HS-5 (cell line): ENCODE data around the gene F2RL1.
A peak's percentile ranks its signal among the peaks of the same experiment; 100 is the strongest.
"Not testable (repeated sequence)": the region's sequence is repeated elsewhere in the genome, so short reads cannot be mapped to it uniquely, and the experiment has no call there.

Experiments
- DNase-seq: peaks from one replicate; pipeline ENCODE4 v3.0.0-alpha.2; 2012; ENCODE audit warnings: low read depth

F2RL1 gene

GRCh38 chr5:76818844-76819831, at the start of gene F2RL1:
Gene F2RL1 (plus strand): TSS chr5:76819030. CDS start chr5:76819183, 153 bp downstream.
- no peak for DNase-seq

DNA sequence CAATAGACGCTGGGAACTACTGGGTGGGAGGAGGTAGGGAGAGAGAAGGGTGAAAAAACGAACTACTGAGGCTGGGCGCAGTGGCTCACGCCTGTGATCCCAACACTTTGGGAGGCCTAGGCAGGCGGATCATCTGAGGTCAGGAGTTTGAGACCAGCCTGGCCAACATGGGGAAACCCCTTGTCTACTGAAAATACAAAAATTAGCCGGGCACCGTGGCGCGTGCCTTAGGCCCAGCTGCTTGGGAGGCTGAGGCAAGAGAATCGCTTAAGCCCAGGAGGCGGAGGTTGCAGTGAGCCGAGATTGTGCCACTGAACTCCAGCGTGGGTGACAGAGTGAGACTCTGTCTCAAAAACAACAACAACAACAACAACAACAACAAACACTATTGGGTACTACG, 47.8 kb upstream of the F2RL1 start:
- not testable (repeated sequence) for DNase-seq

DNA sequence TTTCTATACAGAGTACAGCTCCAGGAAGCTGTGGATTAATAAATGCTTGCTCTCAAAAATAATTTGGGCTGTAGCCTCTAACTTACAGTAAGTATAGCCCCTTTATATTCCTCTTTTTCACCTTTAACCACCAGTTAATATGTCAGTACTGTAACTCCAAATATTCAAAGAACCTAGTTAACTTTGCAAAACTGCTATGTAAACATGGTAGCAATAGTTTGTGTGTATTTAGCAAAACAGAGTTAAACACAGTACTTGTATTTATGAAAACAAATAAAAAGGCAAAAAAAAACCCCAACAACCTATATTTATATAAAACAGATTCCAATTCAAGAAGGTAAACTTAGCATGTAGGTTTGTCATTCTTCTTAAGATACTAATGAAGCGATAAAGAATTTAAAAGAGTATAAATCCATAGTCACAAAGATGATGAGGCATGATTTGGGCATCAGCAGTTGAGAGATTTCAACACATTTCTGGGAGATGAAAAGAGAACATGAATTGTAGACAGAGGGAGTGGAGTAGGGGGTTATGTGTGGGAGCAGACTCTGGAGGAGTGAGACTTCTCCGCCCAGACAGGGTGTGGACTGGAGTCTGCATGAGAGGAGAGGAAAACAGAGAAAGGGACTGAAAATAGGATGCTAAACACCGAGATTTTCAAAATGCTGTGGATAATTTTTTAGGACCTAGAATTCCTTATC, 47.0 kb upstream of the F2RL1 start:
- no peak for DNase-seq

DNA sequence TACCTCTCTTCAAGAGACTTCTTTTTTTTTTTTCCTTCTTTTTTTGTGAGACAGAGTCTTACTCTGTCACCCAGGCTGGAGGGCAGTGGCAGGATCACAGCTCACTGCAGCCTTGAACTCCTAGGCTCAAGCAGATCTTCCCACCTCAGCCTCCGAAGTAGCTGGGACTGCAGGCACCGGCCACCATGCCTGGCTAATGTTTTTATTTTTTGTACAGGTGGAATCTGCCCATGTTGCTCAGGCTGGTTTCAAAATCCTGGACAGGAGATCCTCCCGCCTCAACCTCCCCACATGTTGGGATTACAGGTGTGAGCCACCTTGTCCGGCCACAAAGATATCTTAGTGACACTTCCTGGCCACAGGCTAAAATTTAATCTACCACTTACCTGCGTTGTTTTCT, 42.9 kb upstream of the F2RL1 start:
- DNase-seq, result no peak

GRCh38 chr5:76776391-76776790, 42.4 kb upstream of the F2RL1 start:
- no peak for DNase-seq

- DNase-seq, result not testable (repeated sequence)
Observed at GRCh38 chr5:76780616-76781015, 38.2 kb upstream of the F2RL1 start.

GRCh38 chr5:76781775-76782174, 37.1 kb upstream of the F2RL1 start:
- DNase-seq, result no peak

DNA sequence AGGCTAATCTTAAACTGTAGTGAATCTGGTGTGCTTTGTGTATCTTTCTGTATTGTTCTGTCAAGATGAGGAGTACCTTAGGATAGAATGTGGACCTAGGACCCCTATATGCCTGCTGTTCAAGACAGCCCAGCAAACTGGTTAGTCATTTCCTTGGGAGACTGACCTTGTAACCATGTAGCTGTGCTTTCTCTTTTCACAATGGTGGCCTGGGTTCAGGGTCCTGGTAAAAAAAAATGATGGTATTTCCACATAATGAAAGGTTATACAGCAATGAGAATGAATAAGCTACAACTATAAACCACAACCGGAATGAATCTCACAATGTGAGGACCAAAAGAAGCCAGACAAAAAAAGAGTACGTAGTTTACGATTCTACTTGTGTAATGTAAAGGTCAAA, 36.4 kb upstream of the F2RL1 start:
- no peak for DNase-seq

DNA sequence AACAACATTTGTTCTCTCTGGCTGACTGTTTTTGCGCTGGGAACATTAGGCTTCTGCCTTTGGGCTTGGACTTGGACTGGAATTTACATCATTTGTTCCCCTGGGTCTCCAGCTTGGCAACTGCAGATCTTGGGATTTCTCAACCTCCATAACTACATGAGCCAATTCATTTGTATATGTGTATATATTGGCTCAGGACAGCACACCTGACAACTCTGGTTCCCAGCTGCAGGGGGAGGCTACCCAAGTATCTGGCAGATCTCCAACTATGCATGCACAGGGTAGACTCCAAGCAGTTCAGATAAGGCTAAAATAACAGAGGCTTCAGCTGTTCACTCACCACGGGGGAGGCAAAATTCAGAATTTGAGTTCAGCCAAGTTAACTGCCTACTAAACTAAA, 31.6 kb upstream of the F2RL1 start:
- no peak for DNase-seq

DNA sequence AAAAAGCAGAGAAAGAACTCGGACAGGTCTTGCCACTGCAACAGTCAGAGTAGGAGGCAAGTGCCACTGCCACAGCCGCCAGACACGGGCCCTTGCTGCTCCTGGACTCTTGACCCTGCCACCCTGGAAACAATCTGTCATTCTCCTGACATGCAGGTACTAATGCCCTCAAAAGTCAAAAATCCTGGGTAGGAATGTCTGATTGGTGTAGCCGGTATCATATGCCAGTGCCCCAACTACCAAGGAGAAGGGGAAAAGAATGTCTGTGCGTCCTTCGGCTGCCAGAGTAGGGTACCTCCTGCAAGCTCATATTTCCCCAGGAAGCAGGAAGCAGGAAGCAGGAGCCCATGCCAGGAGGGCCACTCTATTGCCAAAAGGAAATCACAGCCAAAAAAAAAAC, 30.5 kb upstream of the F2RL1 start:
- no peak for DNase-seq

GRCh38 chr5:76789275-76789674, 29.6 kb upstream of the F2RL1 start:
- not testable (repeated sequence) for DNase-seq

DNA sequence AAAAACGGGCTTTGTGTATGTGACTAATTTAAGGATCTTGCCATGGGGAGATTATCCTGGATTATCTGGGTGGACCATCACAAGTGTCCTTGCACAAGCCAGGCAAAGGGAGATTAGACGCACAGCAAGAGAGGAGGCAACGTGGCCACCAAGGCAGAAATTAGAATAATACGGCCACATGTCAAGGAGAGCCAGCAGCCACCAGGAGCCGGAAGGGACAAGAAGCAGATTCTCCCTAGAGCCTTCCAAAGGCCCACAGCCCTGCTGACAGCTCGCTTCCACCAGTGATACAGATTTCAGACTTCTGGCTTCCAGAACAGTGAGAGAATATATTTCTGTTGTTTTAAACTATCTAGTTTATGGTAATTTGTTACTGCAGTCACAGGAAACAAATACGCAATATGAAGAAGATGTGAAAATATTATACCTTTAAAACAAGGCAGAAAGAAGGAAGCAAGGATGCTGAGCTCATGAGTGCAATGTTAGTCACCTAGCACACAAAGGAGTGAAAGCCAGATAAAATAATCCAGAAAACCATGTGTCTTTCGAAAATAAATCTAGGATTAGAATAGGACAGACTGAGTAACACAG, 28.7 kb upstream of the F2RL1 start:
- DNase-seq, result no peak

- peak; percentile 98 for DNase-seq
Observed at GRCh38 chr5:76790632-76791290, 28.1 kb upstream of the F2RL1 start.

- DNase-seq, result no peak
Observed at GRCh38 chr5:76791461-76791860, 27.4 kb upstream of the F2RL1 start.

- no peak for DNase-seq
Observed at GRCh38 chr5:76794871-76795270, 24.0 kb upstream of the F2RL1 start.

DNA sequence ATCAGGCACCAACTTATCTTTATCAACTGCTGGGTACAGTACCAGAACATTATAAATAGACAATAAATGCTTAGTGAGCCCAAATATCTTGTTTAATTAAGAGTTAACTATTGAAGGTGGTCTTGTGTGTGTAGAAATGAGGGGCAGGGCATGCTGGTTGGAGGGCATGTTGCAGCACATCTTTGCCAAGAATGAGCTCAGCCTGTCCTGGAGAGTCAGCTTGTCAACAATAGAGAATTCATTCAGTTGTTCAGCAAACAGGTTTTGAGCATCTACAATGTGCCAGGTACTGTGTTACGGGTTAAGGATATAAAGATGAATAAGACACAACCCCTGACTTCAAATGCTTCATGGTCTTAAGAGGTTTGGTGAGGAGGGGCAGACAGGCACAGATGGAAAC, 19.2 kb upstream of the F2RL1 start:
- DNase-seq, result no peak

GRCh38 chr5:76800579-76800978, 18.3 kb upstream of the F2RL1 start:
- no peak for DNase-seq

DNA sequence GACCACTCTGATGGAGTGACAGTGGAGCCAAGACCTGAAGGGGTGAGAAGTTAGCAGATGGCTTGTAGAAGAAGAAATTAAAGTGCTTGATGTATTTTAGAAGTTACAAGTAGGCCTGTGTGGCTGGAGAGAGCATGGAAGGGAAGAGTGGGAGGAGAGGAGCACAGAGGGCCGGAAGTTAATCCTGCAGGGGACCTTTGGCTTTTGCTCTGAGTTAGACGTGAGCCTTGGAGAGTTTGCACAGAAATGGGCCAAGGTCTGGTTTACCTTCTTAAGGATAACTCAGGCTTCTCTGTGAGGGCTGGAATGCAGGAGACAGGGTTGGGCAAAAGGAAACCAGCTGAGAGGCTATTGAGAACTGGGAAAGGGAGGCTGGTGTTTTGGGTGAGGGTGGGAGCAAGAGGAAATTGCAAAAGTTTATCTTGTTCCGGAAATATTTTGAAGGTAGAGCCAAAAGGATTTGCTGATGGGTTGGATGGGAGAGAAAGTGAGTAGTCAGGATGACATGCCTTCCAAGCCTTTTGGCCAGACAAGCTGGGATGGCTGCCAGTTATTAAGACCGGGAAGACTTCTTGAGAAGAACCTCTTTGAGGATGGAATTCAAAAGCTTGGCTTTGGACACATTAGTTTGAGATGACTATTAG, 17.5 kb upstream of the F2RL1 start:
- DNase-seq, result no peak

DNA sequence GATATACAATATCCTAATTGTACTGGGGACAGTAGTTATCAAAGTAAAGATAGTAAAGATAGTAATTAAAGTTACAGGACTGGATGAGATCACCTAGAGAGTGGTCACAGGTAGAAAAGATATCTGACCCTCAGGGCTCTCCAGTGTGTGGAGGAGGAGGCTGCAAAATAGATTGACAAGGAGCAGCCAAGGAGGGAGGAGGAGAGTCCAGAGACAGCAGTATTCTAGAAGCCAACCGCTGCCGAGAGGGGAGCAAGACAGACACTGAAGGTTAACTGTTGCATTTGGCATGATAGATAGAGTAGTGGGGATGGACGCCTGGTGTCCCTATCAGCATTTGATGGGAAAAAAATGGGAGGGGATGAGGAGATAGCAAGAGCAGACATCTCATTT, 17.0 kb upstream of the F2RL1 start:
- DNase-seq, result no peak

DNA sequence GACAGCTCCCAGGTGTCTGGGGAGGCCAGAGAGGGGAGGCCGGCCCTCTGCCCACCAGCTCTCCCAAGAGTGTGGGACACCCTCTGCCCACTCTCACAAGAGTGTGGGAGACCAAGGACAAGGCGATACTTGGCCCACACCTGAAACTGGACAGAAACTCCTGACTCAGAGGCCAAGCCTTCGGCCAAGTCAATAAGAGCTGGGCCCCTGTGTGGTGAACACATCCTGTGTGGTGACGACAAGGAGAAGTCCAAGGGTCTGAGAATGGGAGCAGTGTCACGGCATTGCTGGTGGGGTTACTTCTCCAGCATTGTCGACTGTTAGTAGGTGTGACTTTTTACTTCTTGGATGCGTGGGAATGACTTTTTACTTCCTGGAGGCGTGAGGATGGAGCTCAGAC, 14.6 kb upstream of the F2RL1 start:
- DNase-seq, result no peak

- DNase-seq, result peak; percentile 98
Observed at GRCh38 chr5:76805821-76806505, 12.9 kb upstream of the F2RL1 start.
